Measurements from ENCODE around the gene DAAM1.

Gene DAAM1

DNA sequence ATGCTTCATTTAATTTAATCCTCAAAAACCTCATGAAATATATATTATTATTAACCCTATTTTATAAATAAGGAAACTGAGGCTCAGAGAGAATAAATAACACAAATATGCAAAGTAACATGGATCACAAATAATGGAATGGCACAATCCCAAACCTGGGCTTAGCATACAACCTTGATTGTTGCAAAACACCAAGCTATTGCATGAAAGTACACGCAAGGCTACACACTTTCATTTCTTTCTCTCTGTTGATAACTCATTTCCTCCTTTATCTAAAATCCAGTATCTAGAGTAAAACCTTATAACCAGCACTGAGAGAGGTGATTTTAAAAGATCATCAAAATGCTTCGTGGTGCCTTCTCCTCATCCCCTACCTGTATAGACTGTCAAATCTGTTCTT, 2.8 kb upstream of the DAAM1 start:
- no peak for TF ChIP-seq CTCF (IDR thresholded peaks at IDR 0.05)
- no peak overlapping the region for H3K27ac ChIP-seq
- H3K4me3 ChIP-seq: no peak overlapping the region
- no peak for DNase-seq (ENCODE audit: low spot score)

DNA sequence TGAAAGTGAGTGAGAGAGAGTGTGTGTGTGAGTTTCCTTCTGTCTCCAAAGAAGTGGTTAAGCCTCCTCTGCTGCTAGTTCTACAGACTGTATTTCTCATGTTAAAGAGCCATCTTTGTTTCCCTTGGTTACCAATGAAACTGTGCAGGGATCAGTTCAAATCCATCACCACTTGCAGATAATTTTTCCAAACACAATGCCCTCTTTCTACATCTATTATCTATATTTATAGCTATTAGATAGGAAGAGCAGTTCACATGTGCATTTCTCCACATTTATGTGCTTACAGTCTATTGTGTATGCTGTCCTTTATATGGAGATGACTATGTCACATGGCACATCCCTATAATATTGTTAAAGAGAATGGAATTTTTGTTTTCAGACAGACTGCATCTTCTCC, 2.2 kb upstream of the DAAM1 start:
- no peak for DNase-seq (ENCODE audit: low spot score)
- no peak for TF ChIP-seq CTCF (IDR thresholded peaks at IDR 0.05)
- no peak overlapping the region for H3K27ac ChIP-seq
- H3K4me3 ChIP-seq: no peak overlapping the region

- no peak for DNase-seq (ENCODE audit: low spot score)
- Histone ChIP-seq H3K4me3 (no peak overlapping the region), H3K27ac (no peak overlapping the region)
- TF ChIP-seq CTCF (IDR thresholded peaks at IDR 0.05): no peak
These were observed 1.3 kb upstream of the DAAM1 start for GRCh38 chr14:59187118-59187517.

- Histone ChIP-seq H3K4me3 (peak overlapping the region; percentile 76), H3K27ac (peak overlapping the region; percentile 91 to 97)
- TF ChIP-seq CTCF (IDR thresholded peaks at IDR 0.05): no peak
- no peak for DNase-seq (ENCODE audit: low spot score)
These were observed 536 bp upstream of the DAAM1 start for GRCh38 chr14:59187802-59188460.

DNA sequence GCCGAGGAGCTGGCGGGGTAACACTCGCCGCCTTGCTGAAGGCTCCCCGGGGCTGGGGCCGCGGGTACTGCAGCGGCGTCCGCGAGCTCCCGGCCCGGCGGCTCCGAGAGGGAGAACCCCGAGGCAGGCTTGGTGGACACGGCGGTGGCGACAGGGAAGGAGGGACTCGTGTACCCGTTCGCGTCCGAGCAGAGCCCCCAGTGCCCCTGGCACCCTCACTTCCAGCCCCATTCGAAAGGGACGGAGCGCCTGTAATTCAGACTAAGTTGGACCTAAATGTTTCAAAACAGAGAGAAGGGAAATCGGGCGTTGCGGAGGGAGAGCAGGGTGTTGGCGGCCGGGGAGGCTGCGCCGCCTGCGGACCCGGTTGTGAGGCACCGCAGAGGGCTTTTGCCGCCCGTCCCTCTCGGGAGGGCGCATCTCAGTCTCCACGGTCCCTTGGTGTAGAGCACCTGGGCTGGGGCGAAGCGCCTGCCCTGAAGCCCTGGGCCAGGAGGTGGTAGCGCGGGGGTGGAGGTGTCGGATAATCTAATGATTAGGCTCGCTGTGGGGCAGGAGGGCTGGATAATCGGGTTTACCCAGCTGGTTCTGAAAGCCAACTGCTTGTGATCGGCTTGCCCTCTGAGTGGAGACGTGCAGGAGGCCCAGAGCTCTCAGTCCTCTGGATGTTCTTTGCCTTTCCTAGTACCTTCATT, 771 bp downstream of the DAAM1 start:
- H3K4me3 ChIP-seq: peak overlapping the region; percentile 76
- TF ChIP-seq CTCF (IDR thresholded peaks at IDR 0.05): no peak
- H3K27ac ChIP-seq: peak overlapping the region; percentile 91 to 97
- peak; percentile 76 for DNase-seq (ENCODE audit: low spot score)

- peak; percentile 94 for DNase-seq (ENCODE audit: low spot score)
- no peak for TF ChIP-seq CTCF (IDR thresholded peaks at IDR 0.05)
- Histone ChIP-seq H3K27ac (peak overlapping the region; percentile 91 to 97), H3K4me3 (peak overlapping the region; percentile 76)
These were observed 1.4 kb downstream of the DAAM1 start for GRCh38 chr14:59189786-59190368.

All from coronary artery (tissue), 2 donors.